Osteocyte (in vitro differentiated cells): Measurements from ENCODE around the gene EXOC4. TPM values are rescaled to one million over a fixed set of nuclear protein-coding genes. Genes with fewer than 3 reads are reported as not detected.

Experiments used
- DNase-seq: peaks from one replicate; pipeline ENCODE4 v3.0.0; 2021; ENCODE audit warnings: mixed read lengths; ENCODE audit not compliant: unreplicated experiment; ENCODE audit errors: extremely low spot score
- H3K27ac Mint-ChIP-seq: one replicate; pipeline ENCODE4 v1.8.0; 2021; ENCODE audit warnings: mild to moderate bottlenecking, mixed read lengths; ENCODE audit not compliant: unreplicated experiment
- H3K27me3 Mint-ChIP-seq: one replicate; pipeline ENCODE4 v1.8.0; 2021; ENCODE audit warnings: mixed read lengths; ENCODE audit not compliant: unreplicated experiment
- H3K36me3 Mint-ChIP-seq: one replicate; pipeline ENCODE4 v1.8.0; 2021; ENCODE audit warnings: mixed read lengths; ENCODE audit not compliant: unreplicated experiment
- H3K4me1 Mint-ChIP-seq: one replicate; pipeline ENCODE4 v1.8.0; 2021; ENCODE audit warnings: mixed read lengths; ENCODE audit not compliant: unreplicated experiment
- H3K4me3 Mint-ChIP-seq: one replicate; pipeline ENCODE4 v1.8.0; 2021; ENCODE audit warnings: mild to moderate bottlenecking, moderate library complexity, mixed read lengths; ENCODE audit not compliant: unreplicated experiment
- H3K9me3 Mint-ChIP-seq: one replicate; pipeline ENCODE4 v1.8.0; 2021; ENCODE audit warnings: mixed read lengths; ENCODE audit not compliant: unreplicated experiment
- total RNA-seq: library from RNA; stranded (reverse); gene quantifications from 2 replicates; pipeline ENCODE4 v1.2.1, GENCODE V29; 2021
- TF ChIP-seq, protein P1 (sequence below): fragments of 200-600 bp; sonication (generic); IDR thresholded peaks from 2 replicates; pipeline ENCODE4 v1.5.0; 2021; ENCODE audit warnings: antibody characterized with exemption, mild to moderate bottlenecking, moderate library complexity

The EXOC4 gene
- total RNA-seq, 1 donor from 2014 or later, result 99.9 TPM

DNA sequence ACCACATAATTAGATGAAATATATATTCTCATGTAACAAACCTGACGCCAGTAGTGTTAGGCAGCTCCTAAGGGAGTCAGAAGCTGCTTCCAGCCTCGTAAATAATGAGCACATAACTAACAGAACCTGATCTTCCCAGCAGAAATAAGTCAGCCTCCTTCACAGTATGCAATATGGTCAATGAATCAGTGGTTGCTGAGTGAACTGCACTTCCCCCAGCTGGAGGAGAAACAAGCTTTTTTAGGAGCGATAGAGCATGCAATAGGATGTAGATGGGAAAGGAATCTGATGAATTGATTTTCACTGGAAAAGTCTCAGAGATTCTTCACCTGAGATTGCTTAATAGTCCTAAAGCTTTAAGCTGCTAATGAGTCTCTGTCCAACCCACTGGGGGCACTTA is 537.1 kb downstream of the EXOC4 start:
- no peak for DNase-seq
- Mint-ChIP-seq H3K27ac (no peak overlapping the region), H3K4me1 (no peaks in the 10 kb centered on the region), H3K27me3 (no peaks in the 10 kb centered on the region), H3K36me3 (peaks cover 5% of the 10 kb centered on the region), H3K9me3 (no peaks in the 10 kb centered on the region), H3K4me3 (no peak overlapping the region)
- TF ChIP-seq, protein P1, sequence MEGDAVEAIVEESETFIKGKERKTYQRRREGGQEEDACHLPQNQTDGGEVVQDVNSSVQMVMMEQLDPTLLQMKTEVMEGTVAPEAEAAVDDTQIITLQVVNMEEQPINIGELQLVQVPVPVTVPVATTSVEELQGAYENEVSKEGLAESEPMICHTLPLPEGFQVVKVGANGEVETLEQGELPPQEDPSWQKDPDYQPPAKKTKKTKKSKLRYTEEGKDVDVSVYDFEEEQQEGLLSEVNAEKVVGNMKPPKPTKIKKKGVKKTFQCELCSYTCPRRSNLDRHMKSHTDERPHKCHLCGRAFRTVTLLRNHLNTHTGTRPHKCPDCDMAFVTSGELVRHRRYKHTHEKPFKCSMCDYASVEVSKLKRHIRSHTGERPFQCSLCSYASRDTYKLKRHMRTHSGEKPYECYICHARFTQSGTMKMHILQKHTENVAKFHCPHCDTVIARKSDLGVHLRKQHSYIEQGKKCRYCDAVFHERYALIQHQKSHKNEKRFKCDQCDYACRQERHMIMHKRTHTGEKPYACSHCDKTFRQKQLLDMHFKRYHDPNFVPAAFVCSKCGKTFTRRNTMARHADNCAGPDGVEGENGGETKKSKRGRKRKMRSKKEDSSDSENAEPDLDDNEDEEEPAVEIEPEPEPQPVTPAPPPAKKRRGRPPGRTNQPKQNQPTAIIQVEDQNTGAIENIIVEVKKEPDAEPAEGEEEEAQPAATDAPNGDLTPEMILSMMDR, result no peak

DNA sequence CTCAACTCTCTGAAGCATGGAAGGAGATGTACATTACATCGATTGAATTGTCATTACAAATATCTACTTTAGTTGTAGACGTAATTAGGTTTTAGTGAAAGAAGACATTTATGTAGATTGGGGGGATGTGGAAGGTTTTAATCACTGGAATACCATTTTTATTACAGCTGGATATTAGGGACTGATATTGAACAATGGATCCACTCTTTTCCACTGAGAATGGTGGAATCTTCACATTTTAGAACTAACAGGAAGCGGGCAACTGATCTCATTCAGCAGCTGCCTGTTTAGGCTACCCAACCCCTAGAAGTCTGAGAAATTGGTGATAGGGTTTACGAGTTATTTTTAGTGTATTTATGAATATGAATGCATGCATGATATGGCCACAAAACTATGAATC is 538.0 kb downstream of the EXOC4 start:
- no peak overlapping the region for H3K4me3 Mint-ChIP-seq
- H3K36me3 Mint-ChIP-seq, result peaks cover 5% of the 10 kb centered on the region
- TF ChIP-seq, protein P1, result no peak
- no peak for DNase-seq
- no peaks in the 10 kb centered on the region for H3K4me1 Mint-ChIP-seq
- H3K27me3 Mint-ChIP-seq, result no peaks in the 10 kb centered on the region
- no peaks in the 10 kb centered on the region for H3K9me3 Mint-ChIP-seq
- no peak overlapping the region for H3K27ac Mint-ChIP-seq

DNA sequence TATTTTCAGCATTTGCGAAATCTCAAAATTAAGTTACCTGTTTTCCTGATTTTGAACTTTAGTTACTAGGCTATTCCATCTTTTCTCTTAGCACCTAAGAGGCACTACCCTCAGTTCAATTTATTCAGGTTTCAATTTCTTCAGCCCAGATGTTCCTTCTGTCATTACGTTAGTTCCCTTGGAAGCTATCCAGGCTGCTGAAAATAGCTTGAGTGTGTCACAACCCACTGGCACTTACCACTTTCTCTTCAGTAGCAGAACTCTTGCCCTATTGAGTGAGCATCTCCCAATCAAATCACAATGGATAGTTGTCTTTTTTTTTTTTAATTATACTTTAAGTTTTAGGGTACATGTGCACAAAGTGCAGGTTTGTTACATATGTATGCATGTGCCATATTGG is 541.6 kb downstream of the EXOC4 start:
- Mint-ChIP-seq H3K36me3 (peaks cover 9% of the 10 kb centered on the region), H3K4me1 (no peaks in the 10 kb centered on the region), H3K9me3 (no peaks in the 10 kb centered on the region), H3K27me3 (no peaks in the 10 kb centered on the region), H3K27ac (no peak overlapping the region), H3K4me3 (no peak overlapping the region)
- TF ChIP-seq, protein P1, result no peak
- DNase-seq, result no peak

DNA sequence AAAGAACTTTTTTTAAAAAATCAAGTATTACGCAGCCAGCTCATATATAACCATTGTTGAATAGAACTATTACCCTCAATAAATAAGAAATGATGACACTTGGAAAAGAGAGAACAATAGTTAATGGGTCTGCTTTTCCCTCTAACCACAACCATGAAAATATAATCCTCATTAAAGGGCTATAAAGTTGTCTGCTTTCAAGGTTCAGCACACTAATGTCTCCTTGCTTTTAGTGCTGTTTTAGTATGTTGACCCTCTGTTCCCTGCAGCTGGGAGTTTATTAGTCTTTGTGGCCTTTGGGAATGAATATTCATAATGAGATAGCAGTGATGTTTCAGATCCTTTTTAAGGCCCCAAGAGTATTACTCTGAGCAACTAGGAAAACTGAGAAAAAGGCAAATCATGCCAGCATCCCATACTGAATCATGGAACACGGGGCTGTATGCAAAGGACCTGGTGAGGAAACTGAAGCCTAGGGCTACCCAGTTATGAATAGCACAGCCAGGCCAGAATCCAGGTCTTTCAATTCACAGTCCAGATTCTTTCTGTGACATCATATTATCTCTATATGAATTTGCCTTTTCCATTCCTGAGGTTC is 542.3 kb downstream of the EXOC4 start:
- H3K4me3 Mint-ChIP-seq, result no peak overlapping the region
- DNase-seq, result no peak
- H3K27me3 Mint-ChIP-seq, result no peaks in the 10 kb centered on the region

More for the DNA sequence above, 542.3 kb downstream of the EXOC4 start:
- Mint-ChIP-seq H3K9me3 (no peaks in the 10 kb centered on the region), H3K36me3 (peaks cover 9% of the 10 kb centered on the region), H3K27ac (no peak overlapping the region), H3K4me1 (no peaks in the 10 kb centered on the region)
- TF ChIP-seq, protein P1, result no peak
